ENCODE measurements around the gene SZRD1. TPM values are rescaled to one million over a fixed set of nuclear protein-coding genes. Genes with fewer than 3 reads are reported as not detected.
"Not testable (repeated sequence)": the region's sequence is repeated elsewhere in the genome, so short reads cannot be mapped to it uniquely, and the experiment has no call there.

The SZRD1 gene
- total RNA-seq, 2 experiments from 2014 or later = 190 to 196 TPM

DNA sequence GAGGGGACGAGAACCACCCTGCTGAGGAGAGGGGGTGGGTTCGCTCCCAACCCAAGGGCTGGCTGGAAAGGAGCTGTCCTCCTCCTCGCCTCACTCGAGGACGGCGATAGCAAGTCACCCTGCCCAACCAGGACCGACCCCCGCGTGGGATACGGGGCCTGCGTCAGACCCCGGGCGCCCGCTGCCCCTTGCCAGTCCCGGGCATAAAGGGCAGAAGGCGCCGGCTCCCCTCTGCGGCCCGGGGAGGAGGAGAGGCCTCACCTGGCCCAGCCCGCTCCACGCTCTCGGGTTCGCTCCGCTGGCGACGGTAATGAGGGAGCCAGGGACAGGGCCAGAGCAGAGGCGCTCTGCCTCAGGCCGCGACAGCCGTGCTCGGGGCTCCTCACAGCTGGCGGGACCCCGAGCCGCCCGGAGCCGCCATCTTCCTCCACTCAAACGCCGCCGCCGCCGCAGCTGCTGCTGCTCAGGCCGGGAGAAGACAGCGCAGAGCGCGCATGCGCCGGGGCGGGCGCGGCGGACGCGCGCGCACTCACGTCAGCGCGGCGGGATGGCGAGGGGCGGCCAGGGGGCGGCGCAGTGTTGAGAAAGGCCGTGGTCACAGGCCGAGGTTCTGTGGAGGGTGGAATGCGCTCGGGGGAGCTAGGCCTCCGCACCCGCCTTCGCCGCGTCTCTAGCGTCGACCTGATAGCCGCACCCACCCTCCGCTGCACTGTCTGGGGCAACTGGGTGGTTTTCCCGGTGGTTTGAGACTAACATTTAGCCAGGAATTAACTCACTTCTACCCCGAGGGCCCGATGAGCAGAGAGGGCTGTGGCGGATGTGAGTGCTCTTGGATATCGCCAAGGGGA lies 14.8 kb upstream of the SZRD1 start, which contains the start of gene FBXO42:
Gene FBXO42, minus strand, starts transcription at position 487 of the 848 bp plus-strand sequence. CDS start 37,062 bp downstream, outside the sequence.
- Mint-ChIP-seq H3K27ac (peak within 1 kb of the TSS; percentile 93), H3K4me1 (peaks cover 23% of the 10 kb centered on the region), H3K9me3 (no peaks in the 10 kb centered on the region), H3K27me3 (no peaks in the 10 kb centered on the region), H3K36me3 (peaks cover 7% of the 10 kb centered on the region), H3K4me3 (peak within 1 kb of the TSS; percentile 90)
- peak; percentile 96 for DNase-seq

DNA sequence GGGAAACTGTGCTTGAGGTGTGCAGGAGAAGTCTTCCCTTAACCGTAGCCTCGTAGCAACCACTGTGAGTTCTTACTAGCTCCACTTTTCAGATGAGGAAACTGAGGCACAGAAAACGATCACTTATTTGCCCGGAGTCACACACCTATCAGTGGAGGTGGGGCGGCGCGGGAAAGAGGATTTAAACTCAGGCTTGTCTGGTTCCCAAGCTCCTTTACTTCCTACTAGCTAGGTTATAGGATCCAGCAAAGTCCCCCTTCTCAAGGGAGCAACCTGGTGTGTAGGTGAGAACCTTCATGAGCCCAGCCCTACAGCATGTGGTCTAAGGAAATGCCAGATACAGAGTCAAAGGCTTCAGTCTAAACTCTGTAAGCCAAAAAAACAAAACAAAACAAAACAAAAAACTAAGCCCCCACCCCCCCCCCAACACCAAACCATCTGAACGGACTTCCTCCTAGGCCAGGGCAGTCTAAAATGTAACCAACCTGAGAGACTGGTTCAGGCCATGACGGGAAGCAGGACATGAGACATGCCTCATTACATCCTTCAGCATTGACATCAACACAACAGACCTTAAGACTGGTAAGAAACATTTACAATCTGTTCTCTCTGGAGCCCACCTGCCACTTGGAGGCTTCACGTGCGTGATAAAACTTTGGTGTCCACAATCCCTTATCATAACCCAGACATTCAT lies 14.1 kb upstream of the SZRD1 start:
- H3K4me1 Mint-ChIP-seq = peaks cover 23% of the 10 kb centered on the region
- no peaks in the 10 kb centered on the region for H3K27me3 Mint-ChIP-seq
- DNase-seq = no peak
- H3K9me3 Mint-ChIP-seq = no peaks in the 10 kb centered on the region
- peak overlapping the region; percentile 90 for H3K4me3 Mint-ChIP-seq
- peaks cover 7% of the 10 kb centered on the region for H3K36me3 Mint-ChIP-seq
- H3K27ac Mint-ChIP-seq = peak overlapping the region; percentile 93

DNA sequence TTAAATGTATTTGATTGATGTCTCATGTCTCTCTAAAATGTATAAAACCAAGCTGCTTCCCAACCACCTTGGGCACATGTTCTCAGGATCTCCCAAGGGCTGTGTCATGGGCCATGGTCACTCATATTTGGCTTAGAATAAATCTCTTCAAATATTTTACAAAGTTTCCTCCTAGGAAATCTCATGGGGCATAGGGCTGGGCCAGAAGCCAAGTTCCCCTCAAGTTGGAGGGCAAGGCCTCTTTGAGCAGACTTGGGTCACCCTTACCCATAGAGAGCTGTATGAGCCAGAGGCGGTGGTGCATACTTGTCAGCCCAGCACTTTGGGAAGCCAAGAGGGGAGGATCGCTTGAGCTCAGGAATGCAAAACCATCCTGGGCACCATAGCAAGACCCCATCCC lies 12.4 kb upstream of the SZRD1 start:
- Mint-ChIP-seq H3K27ac (no peak overlapping the region), H3K4me1 (peaks cover 15% of the 10 kb centered on the region), H3K4me3 (no peak overlapping the region), H3K36me3 (peaks cover 5% of the 10 kb centered on the region), H3K9me3 (no peaks in the 10 kb centered on the region), H3K27me3 (no peaks in the 10 kb centered on the region)
- DNase-seq = no peak

DNA sequence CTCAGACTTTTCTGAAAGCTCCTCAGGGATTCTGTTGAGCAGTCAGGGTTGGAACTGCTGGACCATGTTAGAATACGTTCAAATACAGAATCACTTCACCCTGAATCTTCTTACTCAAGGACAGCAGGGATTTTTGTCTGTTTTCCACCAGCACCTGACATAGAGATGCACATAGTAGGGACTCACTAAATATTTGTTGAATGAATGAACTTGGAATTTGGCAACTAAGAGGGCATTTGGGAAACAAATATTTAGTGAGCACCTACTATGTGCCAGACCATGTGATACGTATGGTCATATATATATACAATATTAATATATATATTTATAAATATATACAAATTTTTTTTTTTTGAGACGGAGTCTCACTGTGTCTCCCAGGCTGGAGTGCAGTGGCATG lies 10.2 kb upstream of the SZRD1 start:
- H3K36me3 Mint-ChIP-seq = no peaks in the 10 kb centered on the region

DNA sequence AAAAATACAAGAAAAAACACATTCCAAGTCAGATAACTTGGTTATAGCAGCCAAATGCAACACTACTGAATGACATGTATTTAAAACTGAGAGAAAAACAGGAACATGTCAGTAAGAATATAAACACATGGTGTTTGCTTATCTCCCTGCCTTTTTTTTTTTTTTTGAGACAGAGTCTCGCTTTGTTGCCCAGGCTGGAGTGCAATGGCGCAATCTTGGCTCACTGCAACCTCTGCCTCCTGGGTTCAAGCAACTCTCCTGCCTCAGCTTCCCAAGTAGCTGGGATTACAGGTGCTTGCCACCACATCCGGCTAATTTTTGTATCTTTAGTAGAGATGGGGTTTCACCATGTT lies 1.9 kb upstream of the SZRD1 start:
- H3K27me3 Mint-ChIP-seq, H3K9me3 Mint-ChIP-seq, DNase-seq, H3K4me3 Mint-ChIP-seq, H3K27ac Mint-ChIP-seq: not testable (repeated sequence)
- Mint-ChIP-seq H3K4me1 (peaks cover 19% of the 10 kb centered on the region), H3K36me3 (peaks cover 15% of the 10 kb centered on the region)

More for the DNA sequence above, 10.2 kb upstream of the SZRD1 start:
- no peak for DNase-seq
- no peak overlapping the region for H3K4me3 Mint-ChIP-seq
- no peak overlapping the region for H3K27ac Mint-ChIP-seq
- H3K4me1 Mint-ChIP-seq = peaks cover 3% of the 10 kb centered on the region
- H3K9me3 Mint-ChIP-seq = no peaks in the 10 kb centered on the region
- no peaks in the 10 kb centered on the region for H3K27me3 Mint-ChIP-seq

DNA sequence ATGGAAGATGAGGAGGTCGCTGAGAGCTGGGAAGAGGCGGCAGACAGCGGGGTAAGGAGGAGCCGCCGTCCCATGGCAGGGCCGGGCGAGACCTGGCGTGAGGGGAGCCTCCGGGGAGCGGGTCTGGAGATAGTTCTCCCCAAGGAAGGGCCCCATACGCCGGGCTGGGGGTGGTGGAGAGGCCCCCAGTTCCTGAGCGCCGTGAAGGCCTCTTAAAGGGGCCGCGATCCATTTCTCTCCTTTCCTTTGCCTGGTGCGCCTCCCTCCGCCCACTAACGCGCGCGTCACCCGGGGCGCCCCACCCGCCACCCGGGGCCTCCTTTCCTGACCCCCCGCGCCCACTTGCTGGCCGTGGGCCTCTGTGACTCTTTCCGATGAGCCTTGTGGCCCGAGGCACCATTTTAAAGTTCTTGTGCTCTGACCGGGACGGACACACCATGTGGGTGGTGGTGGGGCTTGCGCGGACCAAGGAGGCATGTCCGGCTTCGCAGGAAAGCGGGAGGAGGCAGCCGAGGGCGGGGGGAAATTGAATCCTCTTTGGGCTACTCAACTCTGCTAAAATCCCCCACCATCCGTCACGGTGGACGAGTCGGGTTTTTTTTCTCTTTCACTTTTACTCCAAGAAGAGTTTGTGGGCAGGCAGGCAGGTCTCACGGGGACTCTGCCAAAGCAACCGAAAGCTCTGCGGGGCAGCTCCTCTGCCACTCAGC lies 371 bp downstream of the SZRD1 start:
- Mint-ChIP-seq H3K27me3 (no peaks in the 10 kb centered on the region), H3K4me1 (peaks cover 38% of the 10 kb centered on the region), H3K36me3 (peaks cover 33% of the 10 kb centered on the region), H3K4me3 (peak overlapping the region; percentile 94), H3K27ac (peak overlapping the region; percentile 99), H3K9me3 (no peaks in the 10 kb centered on the region)
- DNase-seq = peak; percentile 89

DNA sequence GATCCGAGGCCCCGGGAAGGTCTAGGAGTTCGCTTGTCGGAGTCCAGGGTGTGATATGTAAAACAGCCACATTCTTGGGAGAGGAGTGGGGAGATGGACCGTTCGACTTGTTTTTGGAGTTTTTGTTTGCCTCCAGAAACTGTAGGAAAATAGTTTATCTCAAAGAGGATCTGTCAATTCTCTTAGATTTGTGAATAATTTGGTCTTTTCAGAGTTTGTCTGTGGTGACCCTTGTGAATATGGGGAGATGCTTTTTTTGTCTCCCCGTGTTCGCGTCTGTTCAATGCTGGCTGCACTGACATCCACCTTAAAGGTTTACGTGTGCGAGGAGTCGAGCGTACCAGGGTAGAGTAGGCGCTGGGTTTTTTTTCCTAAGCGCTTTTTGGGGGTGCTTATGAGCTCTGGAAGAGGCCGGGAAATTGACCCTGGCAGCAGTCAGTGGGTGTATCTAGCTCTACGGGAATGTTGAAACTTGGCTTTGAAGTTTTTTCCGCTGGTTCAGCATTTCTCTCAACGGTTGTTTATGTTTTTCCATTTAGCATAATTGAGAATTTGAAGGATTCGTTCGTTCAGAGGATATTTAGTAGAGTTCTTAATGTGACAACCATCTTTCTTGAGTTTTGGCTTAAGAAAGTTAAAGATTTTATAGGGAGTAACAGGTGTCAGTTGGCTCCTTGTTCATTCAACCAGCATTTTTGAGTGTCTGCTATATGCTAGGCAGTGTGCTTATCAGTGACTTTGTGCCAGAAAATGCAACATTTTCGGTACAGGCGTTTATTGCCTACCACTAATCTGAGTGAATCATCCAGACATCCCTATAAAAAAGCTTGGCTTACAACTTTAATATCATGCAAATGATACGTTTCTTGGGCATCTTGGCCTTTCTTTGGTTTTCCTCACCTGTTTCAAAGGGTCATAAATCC lies 1.2 kb downstream of the SZRD1 start:
- DNase-seq = no peak
- peak overlapping the region; percentile 99 for H3K27ac Mint-ChIP-seq
- H3K36me3 Mint-ChIP-seq = peaks cover 40% of the 10 kb centered on the region
- no peaks in the 10 kb centered on the region for H3K9me3 Mint-ChIP-seq
- no peaks in the 10 kb centered on the region for H3K27me3 Mint-ChIP-seq
- peak overlapping the region; percentile 94 for H3K4me3 Mint-ChIP-seq
- peaks cover 41% of the 10 kb centered on the region for H3K4me1 Mint-ChIP-seq

DNA sequence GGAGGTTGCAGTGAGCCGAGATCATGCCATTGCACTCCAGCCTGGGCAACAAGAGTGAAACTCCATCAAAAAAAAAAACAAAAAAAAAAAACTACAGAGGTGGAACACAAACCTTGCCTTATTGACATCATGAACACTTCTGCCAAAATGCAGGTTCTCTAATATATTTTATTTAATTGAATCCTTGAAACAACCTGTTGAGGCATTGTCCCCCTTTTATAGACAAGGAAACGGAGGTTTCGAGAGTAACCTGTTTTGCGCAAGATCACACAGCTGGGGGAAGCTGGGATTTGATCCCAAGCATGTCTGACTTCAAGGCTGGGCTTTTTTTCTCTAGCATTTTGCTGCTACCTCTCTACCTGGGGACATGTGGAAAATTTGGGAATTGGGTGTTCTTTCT lies 2.8 kb downstream of the SZRD1 start:
- H3K9me3 Mint-ChIP-seq = no peaks in the 10 kb centered on the region
- no peaks in the 10 kb centered on the region for H3K27me3 Mint-ChIP-seq
- no peak for DNase-seq
- peaks cover 53% of the 10 kb centered on the region for H3K4me1 Mint-ChIP-seq
- peak overlapping the region; percentile 94 for H3K4me3 Mint-ChIP-seq
- no peak overlapping the region for H3K27ac Mint-ChIP-seq
- peaks cover 48% of the 10 kb centered on the region for H3K36me3 Mint-ChIP-seq

DNA sequence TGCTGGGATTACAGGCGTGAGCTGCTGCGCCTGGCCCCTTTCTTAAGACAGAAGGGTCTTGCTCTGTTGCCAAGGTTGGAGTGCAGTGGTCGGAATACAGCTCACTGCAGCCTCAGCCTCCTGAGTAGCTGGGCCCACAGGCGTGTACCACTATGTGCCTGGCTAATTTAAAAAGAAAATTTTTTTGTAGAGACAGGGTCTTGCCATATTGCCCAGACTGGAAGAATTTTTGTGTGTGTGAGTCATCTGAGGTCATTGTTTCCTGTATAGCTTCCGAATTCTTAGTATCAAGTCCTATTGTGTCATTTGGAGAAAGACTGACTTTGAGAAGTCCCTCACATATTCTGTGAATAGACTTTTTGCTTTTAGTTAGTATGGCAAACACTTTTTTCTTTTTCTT lies 4.7 kb downstream of the SZRD1 start:
- Mint-ChIP-seq H3K4me1 (peaks cover 69% of the 10 kb centered on the region), H3K27ac (peak overlapping the region; percentile 87), H3K9me3 (no peaks in the 10 kb centered on the region), H3K4me3 (peak overlapping the region; percentile 56), H3K36me3 (peaks cover 50% of the 10 kb centered on the region), H3K27me3 (no peaks in the 10 kb centered on the region)
- DNase-seq = no peak

DNA sequence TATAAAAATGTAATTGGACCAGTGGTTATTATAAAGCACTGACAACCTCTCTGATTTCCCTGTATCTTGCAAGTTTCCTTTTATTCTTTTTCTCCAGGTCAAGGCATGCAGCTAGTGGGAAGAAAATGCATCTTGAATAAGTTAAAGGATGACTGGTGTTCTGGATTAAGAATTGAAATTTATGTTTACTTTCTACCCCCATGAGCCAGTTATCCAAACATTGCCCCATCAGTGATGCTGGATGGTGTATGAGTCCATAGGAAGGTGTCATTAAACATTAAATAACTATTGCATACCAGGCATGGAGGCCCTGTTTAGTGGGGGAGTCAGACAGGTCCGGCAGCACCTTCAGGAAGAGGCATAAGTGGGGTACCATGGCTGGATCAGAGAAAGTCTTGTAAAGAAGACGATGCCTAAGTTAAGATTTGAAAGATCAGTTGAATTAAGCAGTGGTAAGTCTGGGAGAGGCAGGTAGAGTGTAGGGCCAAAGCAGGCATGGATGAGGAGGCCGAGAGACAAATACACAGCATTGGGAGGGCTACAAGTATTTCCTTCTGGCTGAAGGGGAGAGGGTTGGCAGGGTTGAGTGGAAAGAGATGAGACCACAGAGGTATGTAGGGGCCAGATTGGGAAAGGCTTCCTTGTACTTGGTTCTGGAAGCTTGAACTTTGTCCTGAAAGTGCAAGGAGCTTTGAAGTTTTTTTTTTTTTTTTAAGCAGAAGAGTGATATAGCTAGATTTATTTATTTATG lies 5.7 kb downstream of the SZRD1 start:
- Mint-ChIP-seq H3K9me3 (no peaks in the 10 kb centered on the region), H3K36me3 (peaks cover 53% of the 10 kb centered on the region), H3K4me3 (peak overlapping the region; percentile 26), H3K27me3 (no peaks in the 10 kb centered on the region), H3K4me1 (peaks cover 77% of the 10 kb centered on the region), H3K27ac (peak overlapping the region; percentile 87)
- no peak for DNase-seq

DNA sequence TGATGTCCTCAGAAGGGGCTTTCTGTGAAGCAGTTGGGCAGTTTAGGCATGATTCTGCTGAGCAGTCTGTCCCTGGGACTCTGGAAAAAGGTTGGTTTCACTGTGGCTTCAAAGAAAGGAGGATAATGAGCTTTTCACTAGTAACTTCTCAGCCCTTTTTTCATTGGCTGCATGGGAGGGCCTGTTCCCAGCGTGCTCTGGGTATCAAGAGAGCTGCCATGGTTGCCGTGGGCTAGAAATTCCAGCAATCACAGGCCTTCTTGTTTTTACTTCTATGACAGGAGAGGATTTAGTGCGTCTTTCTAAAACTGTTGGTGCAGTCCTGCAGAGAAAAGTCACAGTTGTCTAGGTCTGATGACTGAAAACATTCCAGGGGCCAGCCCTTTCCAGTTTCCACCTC lies 7.2 kb downstream of the SZRD1 start:
- H3K36me3 Mint-ChIP-seq = peaks cover 48% of the 10 kb centered on the region
- peaks cover 76% of the 10 kb centered on the region for H3K4me1 Mint-ChIP-seq
- no peak overlapping the region for H3K4me3 Mint-ChIP-seq
- no peak for DNase-seq
- H3K27ac Mint-ChIP-seq = peak overlapping the region; percentile 70
- no peaks in the 10 kb centered on the region for H3K27me3 Mint-ChIP-seq
- no peaks in the 10 kb centered on the region for H3K9me3 Mint-ChIP-seq

DNA sequence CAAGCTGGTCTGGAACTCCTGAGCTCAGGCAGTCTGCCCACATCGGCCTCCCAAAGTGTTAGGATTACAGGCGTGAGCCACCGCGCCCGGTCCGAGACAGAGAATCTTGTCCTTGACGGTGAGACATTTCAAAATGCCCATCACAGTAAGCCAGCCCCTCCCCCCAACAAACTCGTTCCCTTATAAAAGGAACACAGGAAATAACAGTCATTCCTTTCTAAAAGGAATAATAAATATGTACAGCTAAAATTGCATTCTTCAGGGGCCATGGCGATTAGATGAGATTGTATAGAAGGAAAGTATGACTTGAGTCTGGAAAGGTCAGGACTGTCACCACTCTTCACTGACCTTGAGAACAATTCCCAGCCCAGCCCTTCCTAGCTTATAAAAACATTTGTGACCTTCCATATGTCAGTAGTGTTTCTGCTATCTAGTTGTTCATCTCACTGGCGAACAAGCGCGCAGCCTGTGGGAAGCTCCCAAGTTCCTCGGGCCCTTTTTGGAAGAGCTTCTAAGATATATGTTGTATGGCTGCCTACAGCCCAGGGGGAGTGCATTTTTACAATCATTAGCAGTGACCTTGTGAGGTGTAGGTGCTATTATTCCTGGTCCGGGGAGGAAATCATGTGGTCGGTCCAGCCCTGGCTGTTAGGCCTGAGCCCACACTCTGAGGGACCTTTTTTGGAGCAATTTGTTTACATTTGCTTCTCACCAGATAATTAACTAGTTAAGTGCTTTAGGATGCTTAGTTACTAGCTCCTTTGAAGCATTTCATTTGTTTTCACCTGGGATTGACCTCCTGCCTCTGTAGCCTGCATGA lies 8.7 kb downstream of the SZRD1 start:
- H3K27ac Mint-ChIP-seq = peak overlapping the region; percentile 45
- peaks cover 50% of the 10 kb centered on the region for H3K36me3 Mint-ChIP-seq
- H3K4me3 Mint-ChIP-seq = no peak overlapping the region
- no peaks in the 10 kb centered on the region for H3K27me3 Mint-ChIP-seq
- H3K9me3 Mint-ChIP-seq = no peaks in the 10 kb centered on the region
- DNase-seq = no peak
- H3K4me1 Mint-ChIP-seq = peaks cover 66% of the 10 kb centered on the region

DNA sequence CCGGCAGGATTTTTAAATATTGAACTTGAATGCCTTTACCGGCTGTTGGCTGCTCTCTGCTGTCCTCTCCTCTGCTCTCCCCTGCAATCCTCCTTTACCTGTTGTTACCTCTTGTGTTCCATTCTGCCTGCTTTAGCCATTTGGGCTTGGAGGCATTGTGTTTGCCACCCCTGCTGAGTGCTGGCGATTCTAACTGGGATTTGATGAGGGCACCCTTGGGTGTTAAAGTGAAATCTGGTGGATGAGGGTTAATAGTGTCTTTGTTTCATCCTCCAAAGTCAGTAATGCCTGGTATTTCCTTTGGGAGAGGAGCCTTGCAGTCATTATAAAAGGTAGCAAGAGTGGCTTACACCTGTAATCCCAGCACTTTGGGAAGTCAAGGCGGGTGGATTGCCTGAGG lies 9.9 kb downstream of the SZRD1 start:
- DNase-seq = no peak
- Mint-ChIP-seq H3K27ac (no peak overlapping the region), H3K4me1 (peaks cover 54% of the 10 kb centered on the region), H3K36me3 (peaks cover 43% of the 10 kb centered on the region), H3K9me3 (no peaks in the 10 kb centered on the region), H3K4me3 (no peak overlapping the region), H3K27me3 (no peaks in the 10 kb centered on the region)
